Loucy (cell line): ENCODE results near the gene RARB.
A peak's percentile ranks its signal among the peaks of the same experiment; 100 is the strongest.

ENCODE experiments used
- H2AFZ ChIP-seq: fragments of 200-600 bp; sonication (generic); 2 replicates; pipeline ENCODE4 v1.6.0; 2016; ENCODE audit warnings: antibody characterized with exemption, mild to moderate bottlenecking, low read length, moderate library complexity
- H3F3A ChIP-seq: fragments of 200-600 bp; 2 replicates; pipeline ENCODE4 v1.6.0; 2016; ENCODE audit warnings: antibody characterized with exemption, low read depth, mild to moderate bottlenecking
- H3K27me3 ChIP-seq: fragments of 200-600 bp; sonication (generic); 2 replicates; pipeline ENCODE4 v1.6.1; 2014; ENCODE audit warnings: low read length, mild to moderate bottlenecking; ENCODE audit not compliant: insufficient read depth, poor library complexity, severe bottlenecking
- H3K36me3 ChIP-seq: fragments of 200-600 bp; sonication (generic); 2 replicates; pipeline ENCODE4 v1.6.1; 2016; ENCODE audit warnings: low read length; ENCODE audit not compliant: insufficient read depth
- H3K4me1 ChIP-seq: fragments of 200-600 bp; sonication (generic); 2 replicates; pipeline ENCODE4 v1.5.1; 2014; ENCODE audit warnings: low read length, mild to moderate bottlenecking; ENCODE audit not compliant: insufficient read depth, poor library complexity, severe bottlenecking
- H3K4me2 ChIP-seq: fragments of 200-600 bp; sonication (generic); 2 replicates; pipeline ENCODE4 v1.6.0; 2014; ENCODE audit warnings: antibody characterized with exemption, low read length, low read depth, mild to moderate bottlenecking; ENCODE audit not compliant: poor library complexity, severe bottlenecking
- H3K4me3 ChIP-seq: fragments of 200-600 bp; sonication (generic); 2 replicates; pipeline ENCODE4 v1.5.1; 2014; ENCODE audit warnings: low read length, mild to moderate bottlenecking, mixed read lengths; ENCODE audit not compliant: poor library complexity, severe bottlenecking
- H3K79me2 ChIP-seq: fragments of 200-600 bp; sonication (generic); 2 replicates; pipeline ENCODE4 v1.6.1; 2014; ENCODE audit warnings: low read length; ENCODE audit not compliant: insufficient read depth
- H3K9ac ChIP-seq: fragments of 200-600 bp; sonication (generic); 2 replicates; pipeline ENCODE4 v1.6.0; 2014; ENCODE audit warnings: mild to moderate bottlenecking, low read depth, low read length, moderate library complexity; ENCODE audit not compliant: poor library complexity, severe bottlenecking
- H3K9me2 ChIP-seq: fragments of 200-600 bp; sonication (generic); replicated peaks from 2 replicates; pipeline ENCODE4 v1.6.1; 2016; ENCODE audit warnings: low read depth, low read length, mixed read lengths
- H3K9me3 ChIP-seq: fragments of 200-600 bp; sonication (generic); 2 replicates; pipeline ENCODE4 v1.6.1; 2014; ENCODE audit warnings: mild to moderate bottlenecking, antibody characterized with exemption, low read length, low read depth; ENCODE audit not compliant: insufficient read depth
- H4K20me1 ChIP-seq: fragments of 200-600 bp; sonication (generic); 2 replicates; pipeline ENCODE4 v1.6.0; 2014; ENCODE audit warnings: antibody characterized with exemption, low read length, mild to moderate bottlenecking; ENCODE audit not compliant: insufficient read depth, poor library complexity, severe bottlenecking
- EZH2phosphoT487 ChIP-seq: fragments of 200-600 bp; IDR thresholded peaks from 2 replicates; pipeline ENCODE4 v1.6.1; 2018; ENCODE audit warnings: antibody characterized with exemption, mild to moderate bottlenecking, moderate library complexity, borderline replicate concordance
- TF ChIP-seq, protein P1 (sequence below): fragments of 200-600 bp; sonication (generic); conservative IDR thresholded peaks from 2 replicates; pipeline ENCODE4 v1.5.1; 2014; ENCODE audit warnings: mild to moderate bottlenecking, antibody characterized with exemption, low read length

RARB gene

DNA sequence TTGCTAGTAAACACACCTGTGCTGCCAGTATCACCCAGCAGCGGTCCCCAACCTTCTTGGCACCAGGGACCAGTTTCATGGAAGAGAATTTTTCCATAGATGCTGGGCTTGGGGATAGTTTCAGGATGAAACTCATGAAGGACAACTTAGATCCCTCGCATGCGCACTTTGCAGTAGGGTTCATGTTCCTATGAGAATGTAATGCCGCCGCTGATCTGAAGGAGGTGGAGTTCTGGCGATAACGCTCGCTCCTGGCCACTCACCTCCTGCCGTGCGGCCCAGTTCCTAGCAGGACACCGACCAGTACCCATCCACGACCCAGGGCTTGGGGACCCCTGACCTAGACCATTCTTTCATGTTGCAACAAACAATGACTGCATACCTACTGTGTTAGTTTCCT is 146.9 kb downstream of the RARB start:
- Histone ChIP-seq H3K4me2 (no peak overlapping the region), H2AFZ (no peak overlapping the region), H3K9me2 (no peaks in the 10 kb centered on the region), H3F3A (no peaks in the 10 kb centered on the region), H3K9me3 (no peaks in the 10 kb centered on the region), H3K36me3 (no peaks in the 10 kb centered on the region), H4K20me1 (no peaks in the 10 kb centered on the region), H3K4me3 (no peak overlapping the region), H3K27me3 (no peaks in the 10 kb centered on the region), H3K9ac (no peak overlapping the region), H3K79me2 (no peaks in the 10 kb centered on the region), H3K4me1 (no peaks in the 10 kb centered on the region)
- TF ChIP-seq, protein P1, sequence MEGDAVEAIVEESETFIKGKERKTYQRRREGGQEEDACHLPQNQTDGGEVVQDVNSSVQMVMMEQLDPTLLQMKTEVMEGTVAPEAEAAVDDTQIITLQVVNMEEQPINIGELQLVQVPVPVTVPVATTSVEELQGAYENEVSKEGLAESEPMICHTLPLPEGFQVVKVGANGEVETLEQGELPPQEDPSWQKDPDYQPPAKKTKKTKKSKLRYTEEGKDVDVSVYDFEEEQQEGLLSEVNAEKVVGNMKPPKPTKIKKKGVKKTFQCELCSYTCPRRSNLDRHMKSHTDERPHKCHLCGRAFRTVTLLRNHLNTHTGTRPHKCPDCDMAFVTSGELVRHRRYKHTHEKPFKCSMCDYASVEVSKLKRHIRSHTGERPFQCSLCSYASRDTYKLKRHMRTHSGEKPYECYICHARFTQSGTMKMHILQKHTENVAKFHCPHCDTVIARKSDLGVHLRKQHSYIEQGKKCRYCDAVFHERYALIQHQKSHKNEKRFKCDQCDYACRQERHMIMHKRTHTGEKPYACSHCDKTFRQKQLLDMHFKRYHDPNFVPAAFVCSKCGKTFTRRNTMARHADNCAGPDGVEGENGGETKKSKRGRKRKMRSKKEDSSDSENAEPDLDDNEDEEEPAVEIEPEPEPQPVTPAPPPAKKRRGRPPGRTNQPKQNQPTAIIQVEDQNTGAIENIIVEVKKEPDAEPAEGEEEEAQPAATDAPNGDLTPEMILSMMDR, result no peak
- no peak for TF ChIP-seq EZH2phosphoT487

DNA sequence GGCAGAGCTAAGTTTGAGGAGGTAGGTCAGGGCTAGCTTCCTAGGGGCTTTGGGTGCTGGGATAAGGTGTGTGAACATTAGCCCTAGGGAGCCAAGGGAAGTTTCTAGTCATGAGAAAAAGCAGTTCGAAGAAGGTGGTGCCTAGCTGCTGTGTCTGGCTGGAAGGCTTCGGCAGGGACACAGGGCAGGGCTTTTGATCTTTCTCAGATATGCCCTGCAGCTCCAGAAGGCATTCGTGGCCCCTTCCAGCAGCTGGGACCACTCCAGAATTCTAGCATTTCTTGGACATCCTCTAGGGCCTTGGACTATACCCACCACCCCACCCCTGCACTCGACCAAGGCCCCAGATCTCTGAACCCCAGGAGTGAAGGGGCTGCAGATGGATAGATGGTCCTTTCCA is 148.1 kb downstream of the RARB start:
- Histone ChIP-seq H3K36me3 (no peaks in the 10 kb centered on the region), H3K9ac (no peak overlapping the region), H3F3A (no peaks in the 10 kb centered on the region), H3K4me3 (no peak overlapping the region), H3K4me1 (no peaks in the 10 kb centered on the region), H4K20me1 (no peaks in the 10 kb centered on the region), H3K27me3 (no peaks in the 10 kb centered on the region), H2AFZ (no peak overlapping the region), H3K4me2 (no peak overlapping the region), H3K79me2 (no peaks in the 10 kb centered on the region), H3K9me2 (no peaks in the 10 kb centered on the region), H3K9me3 (no peaks in the 10 kb centered on the region)
- no peak for TF ChIP-seq EZH2phosphoT487
- TF ChIP-seq, protein P1, result no peak

DNA sequence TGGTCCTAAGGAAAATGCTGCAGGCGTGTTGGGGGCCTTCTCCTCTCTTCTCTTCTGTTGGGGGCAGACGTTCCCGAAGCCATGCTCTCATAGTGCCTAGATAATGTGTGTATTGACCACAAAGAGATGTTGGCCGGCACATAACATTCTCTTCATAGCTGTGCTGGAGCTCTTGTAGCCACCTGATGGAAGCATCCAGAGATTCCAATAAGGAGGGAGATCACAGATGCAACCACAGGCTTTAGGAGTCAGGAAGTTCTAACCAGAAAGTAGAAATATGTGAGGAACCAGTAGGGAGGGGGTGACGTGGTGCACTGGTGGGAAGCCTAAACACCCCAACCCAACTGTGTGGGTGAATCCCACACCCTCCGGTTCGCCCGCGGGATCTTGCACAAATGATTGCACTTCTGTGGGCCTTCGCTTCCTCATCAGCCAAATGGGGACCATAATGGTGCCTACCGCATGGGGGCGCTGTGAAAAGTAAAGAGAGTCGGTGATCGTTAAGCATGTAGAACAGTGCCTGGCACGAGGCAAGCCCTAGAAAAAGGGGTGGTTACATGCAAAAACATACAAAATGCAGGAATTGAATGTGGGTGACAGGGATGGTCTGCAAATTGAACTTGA is 148.9 kb downstream of the RARB start:
- no peaks in the 10 kb centered on the region for H3K9me2 ChIP-seq
- no peaks in the 10 kb centered on the region for H3K9me3 ChIP-seq
- H3K4me2 ChIP-seq, result no peak overlapping the region
- TF ChIP-seq, protein P1, result peak; percentile 39
- TF ChIP-seq EZH2phosphoT487, result no peak
- H3K4me3 ChIP-seq, result no peak overlapping the region
- no peaks in the 10 kb centered on the region for H3K79me2 ChIP-seq
- no peak overlapping the region for H2AFZ ChIP-seq
- no peak overlapping the region for H3K9ac ChIP-seq
- no peaks in the 10 kb centered on the region for H3K27me3 ChIP-seq
- H3K36me3 ChIP-seq, result no peaks in the 10 kb centered on the region
- H3K4me1 ChIP-seq, result no peaks in the 10 kb centered on the region
- no peaks in the 10 kb centered on the region for H3F3A ChIP-seq
- H4K20me1 ChIP-seq, result no peaks in the 10 kb centered on the region
